SH-SY5Y (cell line): ENCODE data around the gene CIB1.

Source experiments
- GATA2 ChIP-seq: IDR thresholded peaks from 2 replicates; pipeline ENCODE4 v1.6.1; 2011; ENCODE audit warnings: mild to moderate bottlenecking, low read depth, low read length
- GATA3 ChIP-seq: IDR thresholded peaks from 2 replicates; pipeline ENCODE4 v1.6.1; 2011; ENCODE audit warnings: low read depth, mild to moderate bottlenecking, low read length, moderate library complexity

DNA sequence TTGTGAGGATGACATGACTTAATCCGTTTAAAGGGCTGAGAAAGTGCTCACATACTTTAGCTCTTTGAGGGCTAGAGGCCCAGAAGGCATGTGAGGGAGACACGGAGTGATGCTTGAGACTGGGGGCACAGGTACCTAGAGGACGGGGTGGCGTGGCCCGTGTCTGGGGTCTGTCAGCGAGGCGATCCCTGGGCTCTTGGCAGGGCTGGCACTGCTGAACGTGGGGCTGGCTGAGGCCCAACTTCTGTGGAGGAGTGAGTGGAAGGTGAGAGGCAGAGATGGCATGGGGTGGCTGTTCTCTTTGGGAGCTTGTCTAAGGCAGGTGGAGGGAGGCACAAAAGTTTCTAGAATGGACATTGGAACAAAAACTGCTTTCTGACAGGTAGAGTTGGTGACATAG is 23.1 kb downstream of the CIB1 start:
- TF ChIP-seq GATA2, result no peak
- TF ChIP-seq GATA3, result no peak
